GM21528 (cell line): Measurements from ENCODE around the gene SPACDR.
"Not testable (repeated sequence)": the region's sequence is repeated elsewhere in the genome, so short reads cannot be mapped to it uniquely, and the experiment has no call there.

Experiments
- ATAC-seq: cut with Tn5 transposase; IDR thresholded peaks from one replicate; pipeline ENCODE4 v1.9.1; 2021; ENCODE audit warnings: mild to moderate bottlenecking, moderate library complexity; ENCODE audit not compliant: unreplicated experiment, low FRiP score

The SPACDR gene, protein sequence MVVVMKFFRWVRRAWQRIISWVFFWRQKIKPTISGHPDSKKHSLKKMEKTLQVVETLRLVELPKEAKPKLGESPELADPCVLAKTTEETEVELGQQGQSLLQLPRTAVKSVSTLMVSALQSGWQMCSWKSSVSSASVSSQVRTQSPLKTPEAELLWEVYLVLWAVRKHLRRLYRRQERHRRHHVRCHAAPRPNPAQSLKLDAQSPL

GRCh38 chr7:100464210-100464660, at the start of gene SPACDR:
Gene SPACDR (minus strand): TSS chr7:100464260. CDS start chr7:100464025, 235 bp downstream.
- no peak for ATAC-seq

GRCh38 chr7:100513212-100513810, 49.3 kb upstream of the SPACDR start:
- no peak for ATAC-seq

- no peak for ATAC-seq
Observed at GRCh38 chr7:100510437-100511239, 46.6 kb upstream of the SPACDR start.

- no peak for ATAC-seq
Observed at GRCh38 chr7:100509231-100509630, 45.2 kb upstream of the SPACDR start.

DNA sequence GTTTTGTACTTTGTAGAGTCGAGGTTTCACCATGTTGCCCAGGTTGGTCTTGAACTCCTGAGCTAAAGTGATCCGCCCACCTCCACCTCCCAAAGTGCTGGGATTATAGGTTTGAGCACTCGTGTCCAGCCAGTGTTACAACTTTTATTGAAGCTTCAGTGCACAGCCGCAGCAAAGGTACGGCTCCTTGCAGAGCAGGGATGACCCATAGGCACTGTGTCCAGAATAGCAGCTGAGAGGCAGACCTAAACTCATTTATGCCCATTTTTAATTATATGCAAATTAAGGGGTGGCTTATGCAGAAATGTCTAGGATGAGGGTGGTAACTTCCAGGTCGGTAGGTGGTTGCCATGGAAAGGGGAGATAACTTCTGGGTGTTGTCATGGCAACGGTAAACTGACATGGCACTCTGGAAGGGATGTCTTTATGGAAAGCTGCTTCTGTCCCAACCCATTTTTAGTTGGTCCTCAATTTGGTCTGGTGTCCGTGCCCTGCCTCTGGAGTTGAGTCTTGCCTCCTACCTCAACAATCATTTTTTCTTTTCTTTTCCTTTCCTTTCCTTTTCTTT, 42.4 kb upstream of the SPACDR start:
- ATAC-seq, result no peak

- ATAC-seq, result no peak
Observed at GRCh38 chr7:100504887-100505611, 41.0 kb upstream of the SPACDR start.

DNA sequence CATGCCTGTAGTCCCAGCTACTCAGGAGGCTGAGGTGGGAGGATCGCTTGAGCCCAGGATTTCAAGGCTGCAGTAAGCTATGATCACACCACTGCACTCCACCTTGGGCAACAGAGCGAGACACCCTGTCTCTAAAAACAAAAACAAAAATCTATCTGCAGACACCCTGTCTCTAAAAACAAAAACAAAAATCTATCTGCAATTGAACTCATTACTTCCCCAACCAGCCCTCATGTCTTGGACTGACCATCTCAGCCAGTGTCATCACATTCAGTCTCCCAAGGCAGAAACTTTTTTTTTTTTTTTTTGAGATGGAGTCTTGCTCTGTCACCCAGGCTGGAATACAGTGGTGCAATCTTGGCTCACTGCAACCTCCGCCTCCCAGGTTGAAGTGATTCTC, 40.0 kb upstream of the SPACDR start:
- ATAC-seq, result not testable (repeated sequence)

- ATAC-seq, result not testable (repeated sequence)
Observed at GRCh38 chr7:100500743-100501142, 36.7 kb upstream of the SPACDR start.

- ATAC-seq, result no peak
Observed at GRCh38 chr7:100496509-100496908, 32.4 kb upstream of the SPACDR start.

DNA sequence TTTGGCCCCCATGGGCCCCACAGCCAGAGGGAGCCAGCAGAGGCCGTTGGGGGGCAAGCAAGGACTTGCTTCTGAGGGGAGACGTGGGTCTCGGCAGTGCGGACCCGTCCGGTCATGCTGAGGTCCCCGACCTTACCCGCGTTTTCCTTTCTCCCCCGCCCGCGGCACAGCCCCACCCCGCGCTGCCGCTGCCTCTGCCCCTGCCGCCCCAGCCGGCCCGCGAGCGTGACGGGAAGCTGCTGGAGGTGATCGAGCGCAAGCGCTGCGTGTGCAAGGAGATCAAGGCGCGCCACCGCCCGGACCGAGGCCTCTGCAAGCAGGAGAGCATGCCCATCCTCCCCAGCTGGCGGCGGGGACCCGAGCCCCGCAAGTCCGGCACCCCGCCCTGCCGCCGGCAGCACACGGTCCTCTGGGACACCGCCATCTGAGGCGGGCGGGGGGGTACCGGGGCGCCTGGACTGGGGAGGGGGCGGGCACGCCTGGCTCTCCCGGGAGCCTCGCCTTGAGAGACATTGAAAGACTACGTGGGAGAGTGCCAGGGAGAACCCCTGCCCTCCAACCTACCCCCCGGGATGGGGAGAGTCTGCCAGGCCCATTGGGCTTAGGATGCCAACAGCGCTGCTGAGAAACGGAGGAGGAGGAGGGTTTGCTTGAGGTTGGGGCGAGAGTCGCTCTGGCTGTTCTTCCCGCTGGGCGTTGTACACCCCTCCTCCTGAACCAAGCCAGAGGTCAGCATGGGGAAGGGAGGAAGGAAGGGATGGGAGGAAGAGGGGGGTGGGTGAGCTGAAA, 29.6 kb upstream of the SPACDR start:
- ATAC-seq, result no peak

DNA sequence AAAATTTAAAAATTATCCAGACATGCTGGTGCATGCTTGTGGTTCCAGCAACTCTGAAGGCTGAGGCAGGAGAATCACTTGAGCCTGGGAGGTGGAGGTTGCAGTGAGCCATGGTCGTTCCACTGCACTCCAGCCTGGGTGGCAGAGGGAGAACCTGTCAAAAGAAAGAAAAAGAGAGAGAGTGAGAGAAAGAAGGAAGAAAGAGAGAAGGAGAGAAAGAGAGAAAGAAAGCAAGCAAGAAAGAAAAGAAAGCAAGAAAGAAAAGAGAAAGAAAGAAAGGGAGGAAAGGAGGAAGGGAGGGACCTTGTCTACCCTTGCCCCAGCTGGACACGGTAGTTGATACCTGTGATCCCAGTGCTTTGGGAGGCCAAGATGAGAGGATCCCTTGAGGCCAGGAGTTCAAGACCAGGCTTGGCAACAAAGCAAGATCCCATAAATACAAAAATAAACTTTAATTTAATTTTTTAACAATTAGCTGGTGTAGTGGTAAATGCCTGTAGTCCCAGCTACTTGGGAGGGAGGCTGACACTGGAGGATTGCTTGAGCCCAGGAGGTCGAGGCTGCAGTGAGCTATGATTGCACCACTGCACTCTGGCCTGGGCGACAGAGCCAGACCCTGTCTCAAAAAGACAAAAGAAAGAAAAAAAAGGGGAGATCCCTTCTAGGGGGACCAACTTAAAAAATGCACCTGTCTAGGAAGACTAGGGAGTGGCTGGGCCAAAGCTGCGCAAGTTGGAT, 28.8 kb upstream of the SPACDR start:
- no peak for ATAC-seq

DNA sequence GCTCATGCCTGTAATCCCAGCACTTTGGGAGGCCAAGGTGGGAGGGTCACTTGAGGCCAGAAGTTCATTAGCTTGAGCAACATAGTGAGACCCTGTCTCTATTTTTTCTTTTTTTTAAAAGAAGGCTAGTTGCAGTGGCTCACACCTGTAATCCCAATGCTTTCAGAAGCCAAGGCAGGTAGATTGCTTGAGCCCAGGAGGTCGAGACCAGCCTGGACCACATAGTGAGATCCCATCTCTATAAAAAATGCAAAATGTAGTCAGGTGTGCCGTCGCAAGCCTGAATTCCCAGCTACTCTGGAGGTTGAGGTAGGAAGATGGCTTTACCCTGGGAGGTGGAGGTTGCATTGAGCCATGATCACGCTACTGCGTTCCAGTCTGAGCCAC, 27.1 kb upstream of the SPACDR start:
- no peak for ATAC-seq

DNA sequence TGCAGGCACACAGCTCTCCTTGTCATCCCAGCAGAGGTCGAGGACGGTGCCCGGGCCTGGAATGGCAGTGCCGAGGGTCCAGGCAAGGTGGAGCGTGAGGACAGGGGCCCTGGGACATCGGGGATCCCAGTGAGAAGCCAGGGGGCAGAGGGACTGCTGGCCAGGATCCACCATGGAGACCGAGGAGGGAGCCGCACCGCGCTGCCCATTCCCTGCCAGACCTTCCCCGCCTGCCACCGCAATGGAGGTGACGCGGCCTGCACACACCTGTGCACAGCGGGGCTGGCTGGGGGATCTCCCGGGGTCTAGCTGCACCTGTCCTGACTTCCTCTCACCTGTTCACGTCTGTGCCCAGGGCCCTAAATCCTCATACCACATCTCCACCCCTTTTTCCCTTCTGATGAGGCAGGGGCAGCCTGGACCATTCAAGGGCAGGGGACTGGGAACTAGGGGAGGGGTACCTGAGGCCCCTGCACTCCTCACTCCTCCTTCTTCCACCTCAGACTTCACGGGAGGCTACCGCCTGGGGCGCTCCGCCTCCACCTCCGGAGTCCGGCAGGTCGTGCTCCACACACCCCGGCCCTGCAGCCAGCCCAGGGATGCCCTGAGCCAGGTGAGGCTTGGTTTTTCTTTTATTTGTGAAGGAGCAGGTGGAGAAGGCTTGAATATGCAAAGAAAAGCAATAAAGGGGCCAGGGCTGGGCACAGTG, 26.6 kb upstream of the SPACDR start:
- no peak for ATAC-seq

DNA sequence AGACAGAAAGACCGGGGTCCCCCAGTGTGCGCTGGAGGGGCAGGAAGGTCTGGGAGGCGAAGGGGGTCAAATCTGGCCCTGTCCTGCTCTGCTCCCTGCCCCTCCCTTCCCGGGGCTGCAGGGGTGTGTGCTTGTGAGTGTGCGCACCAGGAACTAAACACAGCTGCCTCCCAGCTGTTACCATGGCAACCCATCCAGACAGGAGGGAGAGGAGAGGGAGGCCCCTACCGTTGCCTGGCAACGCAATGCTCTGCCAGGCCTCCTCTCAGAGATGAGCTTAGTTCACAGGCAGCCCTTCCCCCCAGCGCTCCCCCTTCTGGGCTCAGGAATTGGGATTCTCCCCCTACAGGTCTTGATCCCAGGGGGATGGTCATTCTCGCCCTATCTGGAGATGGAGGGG, 25.8 kb upstream of the SPACDR start:
- ATAC-seq, result no peak

- no peak for ATAC-seq
Observed at GRCh38 chr7:100489121-100489520, 25.1 kb upstream of the SPACDR start.

- ATAC-seq, result no peak
Observed at GRCh38 chr7:100488333-100489095, 24.5 kb upstream of the SPACDR start.

GRCh38 chr7:100486753-100487446, 22.8 kb upstream of the SPACDR start:
- ATAC-seq, result no peak
